ENCODE measurements around the gene SENP8. TPM values are rescaled to one million over a fixed set of nuclear protein-coding genes. Genes with fewer than 3 reads are reported as not detected.

The SENP8 gene
- total RNA-seq, 1 experiment from 2014 or later = 2.0 TPM

GRCh38 chr15:72173864-72174550, 55.8 kb downstream of the SENP8 start:
- TF ChIP-seq EZH2 (IDR thresholded peaks at IDR 0.05; ENCODE audit: borderline replicate concordance, low read depth, low read length, poor library complexity, severe bottlenecking) = no peak
- TF ChIP-seq CTCF (conservative IDR thresholded peaks at IDR 0.05; ENCODE audit: low read depth, low read length) = no peak
- Histone ChIP-seq H3K27me3 (replicated peaks; ENCODE audit: insufficient read depth, low read depth, low read length, poor library complexity) (no peaks in the 10 kb centered on the region), H3K9me3 (ENCODE audit: low read depth, low read length, poor library complexity, severe bottlenecking) (no peaks in the 10 kb centered on the region), H3K27ac (ENCODE audit: low read depth, low read length, poor library complexity, severe bottlenecking) (no peak overlapping the region), H3K36me3 (ENCODE audit: insufficient read depth, low read length, poor library complexity, severe bottlenecking) (no peaks in the 10 kb centered on the region), H3K4me1 (ENCODE audit: insufficient read depth, low read length, poor library complexity, severe bottlenecking) (no peaks in the 10 kb centered on the region), H3K4me3 (ENCODE audit: low read depth, low read length, poor library complexity, severe bottlenecking) (no peak overlapping the region)
- DNase-seq (ENCODE audit: low spot score) = no peak
- BruUV-seq (replicated peaks) = no TSS peak
- ChIA-PET CTCF (interaction anchor here (0.6 kb wide), 1 partner anchor 131 kb away, joined by 5 read pairs; no protein-coding TSS in a partner anchor), POLR2A (ENCODE audit: low non-redundant PET) (no interaction called here)
- intact Hi-C loops (cut with micrococcal nuclease; ENCODE audit: unreplicated experiment) = no loop called here

- DNase-seq (ENCODE audit: low spot score) = no peak
- Histone ChIP-seq H3K4me3 (ENCODE audit: low read depth, low read length, poor library complexity, severe bottlenecking) (no peak overlapping the region), H3K36me3 (ENCODE audit: insufficient read depth, low read length, poor library complexity, severe bottlenecking) (no peaks in the 10 kb centered on the region), H3K27me3 (replicated peaks; ENCODE audit: insufficient read depth, low read depth, low read length, poor library complexity) (no peaks in the 10 kb centered on the region), H3K4me1 (ENCODE audit: insufficient read depth, low read length, poor library complexity, severe bottlenecking) (no peaks in the 10 kb centered on the region), H3K9me3 (ENCODE audit: low read depth, low read length, poor library complexity, severe bottlenecking) (no peaks in the 10 kb centered on the region), H3K27ac (ENCODE audit: low read depth, low read length, poor library complexity, severe bottlenecking) (no peak overlapping the region)
- CTCF ChIA-PET = interaction anchor here (0.5 to 0.6 kb wide), 2 partner anchors 132 to 431 kb away, joined by 4 to 5 read pairs; no protein-coding TSS in a partner anchor
- TF ChIP-seq EZH2 (IDR thresholded peaks at IDR 0.05; ENCODE audit: borderline replicate concordance, low read depth, low read length, poor library complexity, severe bottlenecking) (no peak), CTCF (conservative IDR thresholded peaks at IDR 0.05; ENCODE audit: low read depth, low read length) (no peak)
- intact Hi-C loops (cut with micrococcal nuclease; ENCODE audit: unreplicated experiment) = no loop called here
- POLR2A ChIA-PET (ENCODE audit: low non-redundant PET) = no interaction called here
- no TSS peak for BruUV-seq (replicated peaks)
Observed at GRCh38 chr15:72174551-72175165, 56.5 kb downstream of the SENP8 start.

GRCh38 chr15:72175186-72176044, 57.2 kb downstream of the SENP8 start:
- Histone ChIP-seq H3K9me3 (ENCODE audit: low read depth, low read length, poor library complexity, severe bottlenecking) (no peaks in the 10 kb centered on the region), H3K27ac (ENCODE audit: low read depth, low read length, poor library complexity, severe bottlenecking) (no peak overlapping the region), H3K27me3 (replicated peaks; ENCODE audit: insufficient read depth, low read depth, low read length, poor library complexity) (no peaks in the 10 kb centered on the region), H3K4me1 (ENCODE audit: insufficient read depth, low read length, poor library complexity, severe bottlenecking) (no peaks in the 10 kb centered on the region), H3K36me3 (ENCODE audit: insufficient read depth, low read length, poor library complexity, severe bottlenecking) (no peaks in the 10 kb centered on the region), H3K4me3 (ENCODE audit: low read depth, low read length, poor library complexity, severe bottlenecking) (no peak overlapping the region)
- TF ChIP-seq CTCF (conservative IDR thresholded peaks at IDR 0.05; ENCODE audit: low read depth, low read length) (no peak), EZH2 (IDR thresholded peaks at IDR 0.05; ENCODE audit: borderline replicate concordance, low read depth, low read length, poor library complexity, severe bottlenecking) (no peak)
- BruUV-seq (replicated peaks) = no TSS peak
- POLR2A ChIA-PET (ENCODE audit: low non-redundant PET) = interaction anchor here (0.7 kb wide), 1 partner anchor 115 kb away, joined by 3 read pairs; no protein-coding TSS in a partner anchor
- CTCF ChIA-PET = interaction anchor here (0.5 to 0.6 kb wide), 2 partner anchors 70 to 432 kb away, joined by 4 read pairs; no protein-coding TSS in a partner anchor
- intact Hi-C loops (cut with micrococcal nuclease; ENCODE audit: unreplicated experiment) = no loop called here
- DNase-seq (ENCODE audit: low spot score) = no peak

Data from A673 (cell line).